ENCODE data around the gene MRTO4. TPM values are rescaled to one million over a fixed set of nuclear protein-coding genes. Genes with fewer than 3 reads are reported as not detected.
A peak's percentile ranks its signal among the peaks of the same experiment; 100 is the strongest.

Gene MRTO4
- total and polyA plus RNA-seq, 9 of the 15 experiments (the other 6 are each of a cell fraction or from before 2014, with no cell fraction given), result 62.0 to 173 (median 146) TPM

GRCh38 chr1:19251305-19252196 lies at the start of gene MRTO4, which contains the start of gene EMC1 (continued):
- TF ChIP-seq FIP1L1 (IDR thresholded peaks at IDR 0.05; ENCODE audit: low read depth, low read length, poor library complexity, severe bottlenecking) (peak; percentile 99), MLLT1 (IDR thresholded peaks at IDR 0.05) (peak in 1 of 2 experiments; percentile 49; a peak in 1 of 4 replicates), PHF20 (IDR thresholded peaks at IDR 0.05; ENCODE audit: partially characterized antibody) (peak; percentile 93), TBP (optimal IDR thresholded peaks at IDR 0.05; ENCODE audit: low read depth, low read length) (peak; percentile 91), SPI1 (IDR thresholded peaks at IDR 0.05; ENCODE audit: borderline replicate concordance, low read depth, low read length) (0 out of 2 replicates have a peak, but pooled peaks have one; percentile 36), HDAC2 (IDR thresholded peaks at IDR 0.05) (peak; percentile 87), CUX1 (CRISPR knock-in tag; IDR thresholded peaks at IDR 0.05) (no peak), ZNF77 (CRISPR knock-in tag; IDR thresholded peaks at IDR 0.05) (no peak), GATA2 (CRISPR knock-in tag; IDR thresholded peaks at IDR 0.05) (no peak), ZNF318 (IDR thresholded peaks at IDR 0.05; ENCODE audit: borderline replicate concordance in 1 of 2, low read depth in 1 of 2) (no peak), ATF7 (IDR thresholded peaks at IDR 0.05) (peak; percentile 89)

All from K562 (cell line).